Transverse colon (tissue), 4 donors: ENCODE measurements around the gene KCTD1.

ENCODE experiments used
- CTCF ChIP-seq, 5 experiments: fragments of 200-600 bp in 3 of 5; fragments of 450-650 bp in 2 of 5; sonication (generic) in 3 of 5; IDR thresholded peaks; 1 replicate in 2 of 5; 2 replicates in 3 of 5; pipeline ENCODE4 v1.5.1; 2016 to 2017; ENCODE audit warnings: antibody characterized with exemption in 5 of 5, inconsistent platforms in 3 of 5, mild to moderate bottlenecking in 2 of 5, moderate library complexity in 1 of 5
- POLR2AphosphoS5 ChIP-seq, 3 donors: sonication (generic); formaldehyde crosslinking; IDR thresholded peaks; one replicate each; pipeline ENCODE4 v1.6.1; 2016; ENCODE audit warnings: antibody characterized with exemption in 3 of 3

GRCh38 chr18:26460449-26461091 is 87.8 kb downstream of the KCTD1 start:
- TF ChIP-seq CTCF (IDR thresholded peaks at IDR 0.05): no peak
- no peak for TF ChIP-seq POLR2AphosphoS5 (IDR thresholded peaks at IDR 0.05)
